IMR-90 (cell line): ENCODE measurements around the gene RXFP4. TPM values are rescaled to one million over a fixed set of nuclear protein-coding genes. Genes with fewer than 3 reads are reported as not detected.

Source experiments
- ATAC-seq: fragments of 200-7000 bp; cut with Tn5 transposase; 2 replicates; pipeline ENCODE4 v1.9.1; 2020; ENCODE audit warnings: low read depth, mild to moderate bottlenecking, moderate library complexity
- BruUV-seq: library from RNA; stranded (reverse); fragments of 400-500 nt; replicated peaks from 2 replicates; lab custom pipeline; 2021; lab: Mats Ljungman, UMichigan
- CTCF ChIA-PET: fragments of 300-600 bp; formaldehyde crosslinking; extraction: SDS; loops from one replicate; lab custom pipeline; 2021; ENCODE audit warnings: antibody characterized with exemption; lab: Yijun Ruan, JAX
- POLR2A ChIA-PET: fragments of 300-600 bp; sonication (Branson Sonifier 250); formaldehyde crosslinking; loops from one replicate; lab custom pipeline; 2022; ENCODE audit warnings: antibody characterized with exemption; ENCODE audit not compliant: unreplicated experiment; lab: Charles Lee
- DNase-seq: peaks from one replicate; pipeline ENCODE4 v3.0.0; 2013
- H2AFZ ChIP-seq: replicated peaks from 2 replicates; pipeline ENCODE3; 2013; ENCODE audit warnings: low read length, mild to moderate bottlenecking; ENCODE audit not compliant: poor library complexity
- H2AK5ac ChIP-seq: 2 replicates; pipeline ENCODE4 v1.6.1; 2013; ENCODE audit warnings: low read depth, low read length, inconsistent platforms
- H2AK9ac ChIP-seq: replicated peaks from 2 replicates; pipeline ENCODE3; 2013; ENCODE audit warnings: mild to moderate bottlenecking, low read depth, low read length, moderate library complexity; ENCODE audit not compliant: poor library complexity
- H2BK120ac ChIP-seq: 2 replicates; pipeline ENCODE4 v1.6.1; 2013; ENCODE audit warnings: low read depth, low read length, inconsistent platforms
- H2BK15ac ChIP-seq: 3 replicates; pipeline ENCODE4 v1.6.1; 2013; ENCODE audit warnings: low read depth, low read length, inconsistent platforms
- H2BK20ac ChIP-seq: 2 replicates; pipeline ENCODE4 v1.6.1; 2013; ENCODE audit warnings: low read depth, mild to moderate bottlenecking, inconsistent platforms, low read length, moderate library complexity
- H2BK5ac ChIP-seq: 2 replicates; pipeline ENCODE4 v1.6.1; 2013; ENCODE audit warnings: mild to moderate bottlenecking, low read depth, low read length, inconsistent platforms; ENCODE audit not compliant: poor library complexity, severe bottlenecking
- H3K14ac ChIP-seq: replicated peaks from 2 replicates; pipeline ENCODE4 v1.6.1; 2013; ENCODE audit warnings: low read depth, low read length, inconsistent platforms
- H3K18ac ChIP-seq: 2 replicates; pipeline ENCODE4 v1.6.1; 2013; ENCODE audit warnings: low read depth, low read length, control low read depth
- H3K23ac ChIP-seq: 2 replicates; pipeline ENCODE4 v1.6.1; 2013; ENCODE audit warnings: low read depth, low read length, inconsistent platforms
- H3K27ac ChIP-seq: 2 replicates; pipeline ENCODE4 v1.5.1; 2013; ENCODE audit warnings: mild to moderate bottlenecking, control low read depth, low read length; ENCODE audit not compliant: insufficient read depth
- H3K27me3 ChIP-seq: 2 replicates; pipeline ENCODE4 v1.6.1; 2013; ENCODE audit warnings: low read length; ENCODE audit not compliant: control insufficient read depth, insufficient read depth
- H3K36me3 ChIP-seq: 2 replicates; pipeline ENCODE4 v1.6.1; 2013; ENCODE audit warnings: low read length, mixed read lengths; ENCODE audit not compliant: control insufficient read depth, insufficient read depth
- H3K4ac ChIP-seq: 2 replicates; pipeline ENCODE4 v1.6.1; 2013; ENCODE audit warnings: low read depth, low read length, inconsistent platforms
- H3K4me1 ChIP-seq: 2 replicates; pipeline ENCODE4 v1.6.1; 2013; ENCODE audit warnings: low read length, mixed read lengths; ENCODE audit not compliant: control insufficient read depth, insufficient read depth
- H3K4me2 ChIP-seq: 2 replicates; pipeline ENCODE4 v1.6.1; 2013; ENCODE audit warnings: low read depth, mild to moderate bottlenecking, control low read depth, low read length, moderate library complexity
- H3K4me3 ChIP-seq: 2 replicates; pipeline ENCODE4 v1.5.1; 2013; ENCODE audit warnings: low read depth, mild to moderate bottlenecking, control low read depth, low read length, moderate library complexity; ENCODE audit not compliant: insufficient read depth
- H3K56ac ChIP-seq: 2 replicates; pipeline ENCODE4 v1.6.1; 2013; ENCODE audit warnings: low read length, inconsistent platforms; ENCODE audit not compliant: insufficient read depth; ENCODE audit errors: extremely low read depth
- H3K79me1 ChIP-seq, 2 experiments: 2 replicates each; pipeline ENCODE4 v1.6.1; 2013; ENCODE audit warnings: low read length in 2 of 2, inconsistent platforms in 1 of 2, low read depth in 1 of 2
- H3K9ac ChIP-seq: 2 replicates; pipeline ENCODE4 v1.6.1; 2013; ENCODE audit warnings: low read depth, low read length, control low read depth
- H3K9me1 ChIP-seq: 2 replicates; pipeline ENCODE4 v1.6.1; 2013; ENCODE audit warnings: low read length, inconsistent platforms; ENCODE audit not compliant: insufficient read depth
- H3K9me3 ChIP-seq: 2 replicates; pipeline ENCODE4 v1.6.1; 2013; ENCODE audit warnings: low read length; ENCODE audit not compliant: control insufficient read depth, insufficient read depth
- H4K20me1 ChIP-seq: 2 replicates; pipeline ENCODE4 v1.6.1; 2013; ENCODE audit warnings: low read length, inconsistent platforms; ENCODE audit not compliant: insufficient read depth
- H4K5ac ChIP-seq: 2 replicates; pipeline ENCODE4 v1.6.1; 2013; ENCODE audit warnings: mild to moderate bottlenecking, low read depth, low read length, control low read depth
- H4K8ac ChIP-seq, 2 experiments: 2 replicates each; pipeline ENCODE4 v1.6.1; 2013; ENCODE audit warnings: low read depth in 2 of 2, low read length in 2 of 2, control low read depth in 1 of 2, inconsistent platforms in 1 of 2
- H4K91ac ChIP-seq: 2 replicates; pipeline ENCODE4 v1.6.1; 2013; ENCODE audit warnings: low read depth, low read length, inconsistent platforms; ENCODE audit not compliant: insufficient read depth
- BHLHE40 ChIP-seq: fragments of 150-350 bp; IDR thresholded peaks from 2 replicates; pipeline ENCODE4 v1.6.1; 2016; ENCODE audit warnings: mild to moderate bottlenecking, low read depth, low read length
- CEBPB ChIP-seq: IDR thresholded peaks from 2 replicates; pipeline ENCODE4 v1.6.1; 2012; ENCODE audit warnings: low read depth, low read length, improper control_type of control experiment
- CHD1 ChIP-seq: IDR thresholded peaks from 2 replicates; pipeline ENCODE4 v1.6.1; 2012; ENCODE audit warnings: low read depth, low read length, improper control_type of control experiment
- CTCF ChIP-seq: conservative IDR thresholded peaks from 2 replicates; pipeline ENCODE4 v1.5.1; 2012; ENCODE audit warnings: mild to moderate bottlenecking, low read depth, low read length, improper control_type of control experiment
- MAFK ChIP-seq: IDR thresholded peaks from 2 replicates; pipeline ENCODE4 v1.6.1; 2012; ENCODE audit warnings: low read depth, low read length, improper control_type of control experiment
- MAZ ChIP-seq: IDR thresholded peaks from 2 replicates; pipeline ENCODE4 v1.6.1; 2012; ENCODE audit warnings: low read depth, mild to moderate bottlenecking, low read length, improper control_type of control experiment, moderate library complexity, borderline replicate concordance
- MXI1 ChIP-seq: IDR thresholded peaks from 2 replicates; pipeline ENCODE4 v1.6.1; 2012; ENCODE audit warnings: low read depth, mild to moderate bottlenecking, low read length, moderate library complexity, borderline replicate concordance
- NFE2L2 ChIP-seq: fragments of 150-350 bp; IDR thresholded peaks from 2 replicates; pipeline ENCODE4 v1.6.1; 2016; ENCODE audit warnings: low read depth, mild to moderate bottlenecking, low read length
- RAD21 ChIP-seq: IDR thresholded peaks from 2 replicates; pipeline ENCODE4 v1.6.1; 2012; ENCODE audit warnings: low read length, improper control_type of control experiment
- RFX5 ChIP-seq: IDR thresholded peaks from 2 replicates; pipeline ENCODE4 v1.8.0; 2012; ENCODE audit warnings: low read depth, mild to moderate bottlenecking, low read length, moderate library complexity
- SMC3 ChIP-seq: fragments of 150-350 bp; IDR thresholded peaks from 2 replicates; pipeline ENCODE4 v1.6.1; 2016; ENCODE audit warnings: low read depth, mild to moderate bottlenecking, antibody characterized with exemption, low read length, moderate library complexity
- WGBS, 2 experiments: methylation state at CpG; one replicate each; pipeline versions ENCODE4 v1.1.5 to v1.1.7; 2013; ENCODE audit warnings: missing lambda C conversion rate in 2 of 2; ENCODE audit not compliant: insufficient read length in 1 of 2; ENCODE audit errors: extremely low coverage in 2 of 2; 5-methylcytosine and 5-hydroxymethylcytosine counted together
- dilution Hi-C: fragments of 300-500 bp; cut with HindIII; formaldehyde crosslinking; loops from one replicate; pipeline ENCODE4 v1.14.3; 2018; ENCODE audit warnings: low sequenced_read_pairs; ENCODE audit not compliant: unreplicated experiment
- in situ Hi-C: fragments of 300-500 bp; cut with MboI; formaldehyde crosslinking; loops from 3 replicates; pipeline ENCODE4 v1.14.3; 2019; ENCODE audit warnings: low sequenced_read_pairs, inconsistent platforms, mixed read lengths
- intact Hi-C: fragments of 100-400 bp; cut with micrococcal nuclease; formaldehyde crosslinking; loops from 2 replicates; pipeline ENCODE4 v1.10.0; 2022
- polyA plus RNA-seq, 3 experiments: library from polyadenylated mRNA; depleted of rRNA; stranded (reverse); fragments of >200 nt; gene quantifications; 2 replicates each; pipeline ENCODE4 v1.2.3, GENCODE V29; 2012; ENCODE audit warnings: low replicate concordance in 1 of 3
- total RNA-seq: library from RNA; depleted of rRNA; stranded (reverse); fragments of >200 nt; gene quantifications from 2 replicates; pipeline ENCODE4 v1.2.3, GENCODE V29; 2012
- TF ChIP-seq, protein P1 (sequence below): fragments of 150-350 bp; IDR thresholded peaks from 2 replicates; pipeline ENCODE4 v1.6.1; 2017; ENCODE audit warnings: mild to moderate bottlenecking, antibody characterized with exemption, low read length, low read depth
- TF ChIP-seq, protein P2 (sequence below): fragments of 150-350 bp; IDR thresholded peaks from 2 replicates; pipeline ENCODE4 v1.6.1; 2016; ENCODE audit warnings: low read depth, mild to moderate bottlenecking, low read length, moderate library complexity, borderline replicate concordance

RXFP4 gene
- total and polyA plus RNA-seq, 2 of the 4 experiments (the other 2 are of a cell fraction): not detected

DNA sequence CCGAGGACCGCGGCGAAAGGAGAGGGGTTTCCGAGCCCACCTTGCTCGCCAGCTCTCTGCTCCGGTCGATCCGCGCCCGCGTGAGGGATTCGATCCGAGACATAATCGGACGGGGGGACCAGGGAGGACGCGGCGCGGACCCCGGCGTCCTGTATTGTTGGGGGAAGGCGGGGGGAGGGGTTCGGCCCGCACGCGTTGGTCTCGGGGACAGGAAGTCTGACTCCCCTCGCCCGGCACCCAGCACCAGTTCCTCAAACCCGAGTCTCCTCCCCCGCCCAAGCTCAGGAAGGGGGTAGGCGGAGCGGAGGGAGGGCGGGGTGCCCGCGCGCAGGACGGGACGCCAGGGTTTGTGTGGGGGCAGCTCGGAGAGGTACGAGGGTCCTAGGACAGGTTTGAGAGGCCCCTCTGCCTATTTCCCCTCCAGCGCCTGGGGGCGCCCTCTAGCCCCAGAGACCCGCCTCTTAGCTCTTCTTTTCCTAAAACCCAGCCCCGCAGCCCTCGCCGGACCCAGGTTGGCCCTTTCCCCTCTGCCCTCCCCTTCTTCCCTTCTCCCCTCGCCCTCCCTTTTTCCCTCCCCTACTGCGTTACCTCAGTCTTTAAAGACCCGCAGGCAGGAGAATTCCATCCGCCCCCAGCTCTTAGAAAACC, 37.0 kb downstream of the RXFP4 start, which contains the start of gene ARHGEF2:
ARHGEF2 (minus strand) TSS at position 223 of the 648 bp plus-strand sequence; CDS start at position 103, 120 bp downstream.
- BruUV-seq: no TSS peak
- DNase-seq: peak; percentile 64
- TF ChIP-seq CEBPB (no peak), MAFK (no peak), SMC3 (no peak), BHLHE40 (peak; percentile 60; the same call in 1 of the 2 replicates), NFE2L2 (no peak), CTCF (peak; percentile 30), RAD21 (no peak; the same call in 1 of the 2 replicates), MXI1 (0 out of 2 replicates have a peak, but pooled peaks have one; percentile 5), RFX5 (no peak), CHD1 (no peak), MAZ (peak; percentile 7; the same call in 1 of the 2 replicates)
- TF ChIP-seq, protein P1, sequence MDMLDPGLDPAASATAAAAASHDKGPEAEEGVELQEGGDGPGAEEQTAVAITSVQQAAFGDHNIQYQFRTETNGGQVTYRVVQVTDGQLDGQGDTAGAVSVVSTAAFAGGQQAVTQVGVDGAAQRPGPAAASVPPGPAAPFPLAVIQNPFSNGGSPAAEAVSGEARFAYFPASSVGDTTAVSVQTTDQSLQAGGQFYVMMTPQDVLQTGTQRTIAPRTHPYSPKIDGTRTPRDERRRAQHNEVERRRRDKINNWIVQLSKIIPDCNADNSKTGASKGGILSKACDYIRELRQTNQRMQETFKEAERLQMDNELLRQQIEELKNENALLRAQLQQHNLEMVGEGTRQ: no peak
- TF ChIP-seq, protein P2, sequence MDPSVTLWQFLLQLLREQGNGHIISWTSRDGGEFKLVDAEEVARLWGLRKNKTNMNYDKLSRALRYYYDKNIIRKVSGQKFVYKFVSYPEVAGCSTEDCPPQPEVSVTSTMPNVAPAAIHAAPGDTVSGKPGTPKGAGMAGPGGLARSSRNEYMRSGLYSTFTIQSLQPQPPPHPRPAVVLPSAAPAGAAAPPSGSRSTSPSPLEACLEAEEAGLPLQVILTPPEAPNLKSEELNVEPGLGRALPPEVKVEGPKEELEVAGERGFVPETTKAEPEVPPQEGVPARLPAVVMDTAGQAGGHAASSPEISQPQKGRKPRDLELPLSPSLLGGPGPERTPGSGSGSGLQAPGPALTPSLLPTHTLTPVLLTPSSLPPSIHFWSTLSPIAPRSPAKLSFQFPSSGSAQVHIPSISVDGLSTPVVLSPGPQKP: no peak

More for the DNA sequence above, 37.0 kb downstream of the RXFP4 start, which contains the start of gene ARHGEF2:
- Histone ChIP-seq H3K14ac (peak within 1 kb of the TSS; percentile 98), H3K79me1 (peaks cover 10 to 82% of the 10 kb centered on the region in 2 experiments; a peak in 3 of 4 replicates), H3K4me1 (peaks cover 51% of the 10 kb centered on the region), H3K18ac (peak within 1 kb of the TSS; percentile 91), H4K5ac (peak within 1 kb of the TSS; percentile 74), H3K4me3 (peak within 1 kb of the TSS; percentile 94), H3K4me2 (peak within 1 kb of the TSS; percentile 98), H2AK9ac (peak within 1 kb of the TSS; percentile 95), H3K9me3 (no peaks in the 10 kb centered on the region), H3K9me1 (peaks cover 35% of the 10 kb centered on the region), H2BK15ac (peak within 1 kb of the TSS; percentile 81; the same call in 2 of the 3 replicates), H2AK5ac (peak within 1 kb of the TSS; percentile 95), H4K8ac (peak within 1 kb of the TSS; percentile 70 to 82), H2BK120ac (peak within 1 kb of the TSS; percentile 98), H4K20me1 (peaks cover 42% of the 10 kb centered on the region), H3K9ac (peak within 1 kb of the TSS; percentile 87), H3K23ac (peak within 1 kb of the TSS; percentile 97), H3K4ac (peak within 1 kb of the TSS; percentile 92), H3K56ac (peak within 1 kb of the TSS; percentile 98), H2AFZ (peak within 1 kb of the TSS; percentile 79), H3K27ac (peak within 1 kb of the TSS; percentile 99), H2BK5ac (peak within 1 kb of the TSS; percentile 93), H4K91ac (peak within 1 kb of the TSS; percentile 98), H3K27me3 (no peaks in the 10 kb centered on the region), H2BK20ac (peak within 1 kb of the TSS; percentile 64), H3K36me3 (peaks cover 11% of the 10 kb centered on the region)
- peak; percentile 45 for ATAC-seq
- WGBS, 2 experiments: 0% methylated on average over 17 of the region's 52 CpGs; no CpG with 5 or more reads in 1 of the 2 experiments
- dilution Hi-C loops (no loop called here), intact Hi-C loops (loop anchor here (5.0 kb wide), 1 partner anchor 36 kb away; the partner anchor contains the start of gene RXFP4), in situ Hi-C loops (no loop called here)
- ChIA-PET CTCF (interaction anchor here (1.2 kb wide), 1 partner anchor 11 kb away, joined by 4 read pairs; no protein-coding TSS in a partner anchor), POLR2A (interaction anchor here (0.6 to 1.0 kb wide), 6 partner anchors 10 to 76 kb away, joined by 3 to 10 read pairs (median 4); no protein-coding TSS in a partner anchor)
